ENCODE results near the gene LAD1. TPM values are rescaled to one million over a fixed set of nuclear protein-coding genes. Genes with fewer than 3 reads are reported as not detected.

Gene LAD1
- total RNA-seq, 4 donors from 2014 or later: 0.25 to 6.2 (median 0.92) TPM

- DNase-seq (no peak), ATAC-seq (peak in 1 of 2 donors; percentile 8)
- H3K4me3 ChIP-seq: no peak overlapping the region
These were observed 24.8 kb downstream of the LAD1 start for GRCh38 chr1:201374364-201374763.

GRCh38 chr1:201371792-201372191 is 27.3 kb downstream of the LAD1 start:
- no peaks in the 10 kb centered on the region for H3K36me3 ChIP-seq
- H3K4me1 ChIP-seq: peaks cover 0 to 4% of the 10 kb centered on the region in 2 donors
- DNase-seq: no peak
- in situ Hi-C loops (cut with MboI; ENCODE audit: low sequenced_read_pairs in 4 of 4) (loop anchor here in 1 of 4 donors (25.0 kb wide), 1 partner anchor 109 kb away; no protein-coding TSS in a partner anchor), intact Hi-C loops (cut with DNase I; ENCODE audit: low total_unique reads) (no loop called here)
- H3K9me3 ChIP-seq: no peaks in the 10 kb centered on the region
- no peak for ATAC-seq
- H3K27ac ChIP-seq: no peak overlapping the region
- TF ChIP-seq CTCF (IDR thresholded peaks at IDR 0.05 in 4 of 5, conservative IDR thresholded peaks at IDR 0.05 in 1 of 5): no peak
- TF ChIP-seq POLR2A (IDR thresholded peaks at IDR 0.05): no peak
- H3K4me3 ChIP-seq: no peak overlapping the region
- no peaks in the 10 kb centered on the region for H3K27me3 ChIP-seq

More at GRCh38 chr1:201374364-201374763, 24.8 kb downstream of the LAD1 start:
- TF ChIP-seq CTCF (IDR thresholded peaks at IDR 0.05 in 4 of 5, conservative IDR thresholded peaks at IDR 0.05 in 1 of 5): no peak
- TF ChIP-seq POLR2A (IDR thresholded peaks at IDR 0.05): no peak
- Histone ChIP-seq H3K9me3 (no peaks in the 10 kb centered on the region), H3K36me3 (no peaks in the 10 kb centered on the region), H3K27me3 (no peaks in the 10 kb centered on the region), H3K27ac (no peak overlapping the region), H3K4me1 (peaks cover 0 to 4% of the 10 kb centered on the region in 2 donors)
- intact Hi-C loops (cut with DNase I; ENCODE audit: low total_unique reads): no loop called here
- in situ Hi-C loops (cut with MboI; ENCODE audit: low sequenced_read_pairs in 4 of 4): loop anchor here in 1 of 4 donors (25.0 kb wide), 1 partner anchor 112 kb away; no protein-coding TSS in a partner anchor

GRCh38 chr1:201371276-201371675 is 27.8 kb downstream of the LAD1 start:
- in situ Hi-C loops (cut with MboI; ENCODE audit: low sequenced_read_pairs in 4 of 4) (loop anchor here in 1 of 4 donors (25.0 kb wide), 1 partner anchor 109 kb away; no protein-coding TSS in a partner anchor), intact Hi-C loops (cut with DNase I; ENCODE audit: low total_unique reads) (no loop called here)
- no peaks in the 10 kb centered on the region for H3K9me3 ChIP-seq
- H3K27ac ChIP-seq: no peak overlapping the region
- H3K4me1 ChIP-seq: peaks cover 0 to 4% of the 10 kb centered on the region in 2 donors
- ATAC-seq (no peak), DNase-seq (no peak)
- H3K36me3 ChIP-seq: no peaks in the 10 kb centered on the region
- TF ChIP-seq POLR2A (IDR thresholded peaks at IDR 0.05): no peak
- H3K4me3 ChIP-seq: no peak overlapping the region
- no peaks in the 10 kb centered on the region for H3K27me3 ChIP-seq

- DNase-seq (no peak), ATAC-seq (no peak)
- Histone ChIP-seq H3K9me3 (no peaks in the 10 kb centered on the region), H3K4me3 (no peak overlapping the region), H3K36me3 (no peaks in the 10 kb centered on the region), H3K27ac (no peak overlapping the region), H3K4me1 (peaks cover 0 to 4% of the 10 kb centered on the region in 2 donors), H3K27me3 (no peaks in the 10 kb centered on the region)
- TF ChIP-seq POLR2A (IDR thresholded peaks at IDR 0.05) (no peak), CTCF (IDR thresholded peaks at IDR 0.05 in 4 of 5, conservative IDR thresholded peaks at IDR 0.05 in 1 of 5) (no peak)
- in situ Hi-C loops (cut with MboI; ENCODE audit: low sequenced_read_pairs in 4 of 4): loop anchor here in 1 of 4 donors (25.0 kb wide), 1 partner anchor 108 kb away; no protein-coding TSS in a partner anchor
- intact Hi-C loops (cut with DNase I; ENCODE audit: low total_unique reads): no loop called here
These were observed 28.6 kb downstream of the LAD1 start for GRCh38 chr1:201370500-201370899.

GRCh38 chr1:201369209-201369608 is 29.9 kb downstream of the LAD1 start:
- Histone ChIP-seq H3K4me1 (peaks cover 0 to 1% of the 10 kb centered on the region in 2 donors), H3K36me3 (no peaks in the 10 kb centered on the region), H3K9me3 (no peaks in the 10 kb centered on the region), H3K27me3 (no peaks in the 10 kb centered on the region), H3K4me3 (no peak overlapping the region), H3K27ac (no peak overlapping the region)
- intact Hi-C loops (cut with DNase I; ENCODE audit: low total_unique reads): no loop called here
- TF ChIP-seq POLR2A (IDR thresholded peaks at IDR 0.05): no peak
- TF ChIP-seq CTCF (IDR thresholded peaks at IDR 0.05 in 4 of 5, conservative IDR thresholded peaks at IDR 0.05 in 1 of 5): no peak
- ATAC-seq (no peak), DNase-seq (no peak)
- in situ Hi-C loops (cut with MboI; ENCODE audit: low sequenced_read_pairs in 4 of 4): loop anchor here in 1 of 4 donors (25.0 kb wide), 1 partner anchor 107 kb away; no protein-coding TSS in a partner anchor
